Keratinocyte (primary cell): Measurements from ENCODE around the gene MAPT.

Experiments
- CTCF ChIP-seq, 3 experiments: IDR thresholded peaks in 1 of 3; conservative IDR thresholded peaks in 1 of 3; optimal IDR thresholded peaks in 1 of 3; 2 replicates in 2 of 3; 3 replicates in 1 of 3; pipeline versions ENCODE3 to v1.5.1; 2011; ENCODE audit warnings: low read length in 3 of 3, mild to moderate bottlenecking in 3 of 3, moderate library complexity in 2 of 3, control low read depth in 1 of 3, inconsistent platforms in 1 of 3; ENCODE audit not compliant: insufficient read depth in 2 of 3; ENCODE audit errors: extremely low read depth in 1 of 3
- EZH2 ChIP-seq: IDR thresholded peaks from one replicate; pipeline ENCODE4 v1.6.1; 2012; ENCODE audit warnings: inconsistent platforms, mild to moderate bottlenecking, low read length, moderate library complexity

DNA sequence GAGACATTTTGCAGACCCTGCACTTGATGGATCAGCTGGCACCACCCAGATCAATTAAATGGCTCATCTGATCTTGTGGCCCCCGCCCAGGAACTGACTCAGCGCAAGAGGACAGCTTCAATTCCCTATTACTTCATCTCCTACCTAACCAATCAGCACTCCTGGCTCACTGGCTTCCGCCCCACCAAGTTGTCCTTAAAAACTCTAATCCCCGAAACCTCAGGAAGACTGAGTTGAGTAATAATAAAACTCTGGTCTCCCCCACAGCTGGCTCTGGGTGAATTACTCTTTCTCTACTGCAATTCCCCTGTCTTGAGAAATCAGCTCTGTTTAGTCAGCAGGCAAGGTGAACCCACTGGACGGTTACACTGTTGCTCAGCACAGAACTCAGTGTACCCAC is 26.1 kb upstream of the MAPT start:
- TF ChIP-seq CTCF (optimal IDR thresholded peaks at IDR 0.05 in 1 of 3, IDR thresholded peaks at IDR 0.05 in 1 of 3, conservative IDR thresholded peaks at IDR 0.05 in 1 of 3; ENCODE audit: extremely low read depth in 1 of 3, insufficient read depth in 2 of 3, low read length in 3 of 3) (no peak), EZH2 (no peak)
